ENCODE measurements around the gene CGN. TPM values are rescaled to one million over a fixed set of nuclear protein-coding genes. Genes with fewer than 3 reads are reported as not detected.

CGN gene
- total and polyA plus RNA-seq, 2 donors (not counting 1 experiment from before 2014, with no cell fraction given) = 0.22 to 0.81 TPM

GRCh38 chr1:151504759-151505158 is 6.4 kb upstream of the CGN start:
- POLR2A ChIA-PET = no interaction called here
- Mint-ChIP-seq H3K4me1 (no peaks in the 10 kb centered on the region), H3K27me3 (no peaks in the 10 kb centered on the region), H3K4me3 (no peak overlapping the region), H3K27ac (no peak overlapping the region), H3K9me3 (ENCODE audit: insufficient read depth) (no peaks in the 10 kb centered on the region)
- DNase-seq (no peak), ATAC-seq (ENCODE audit: low read depth) (no peak)
- H3K4me2 ChIP-seq (replicated peaks; ENCODE audit: low read depth, low read length, poor library complexity, severe bottlenecking) = no peak overlapping the region
- H3K27ac ChIP-seq (ENCODE audit: low read length in 2 of 2) = no peak overlapping the region
- H3K36me3 ChIP-seq (replicated peaks in 1 of 2; ENCODE audit: control extremely low read depth in 1 of 2, control insufficient read depth in 1 of 2, extremely low read depth in 1 of 2, insufficient read depth in 2 of 2, low read length in 1 of 2) = no peaks in the 10 kb centered on the region
- H3K79me2 ChIP-seq (ENCODE audit: control insufficient read depth, insufficient read depth, low read length) = no peaks in the 10 kb centered on the region
- no peak for TF ChIP-seq CTCF (IDR thresholded peaks at IDR 0.05)
- TF ChIP-seq EZH2 (IDR thresholded peaks at IDR 0.05; ENCODE audit: borderline replicate concordance, insufficient read depth, low read depth, low read length, poor library complexity, severe bottlenecking) = no peak
- CTCF ChIA-PET = interaction anchor here (0.9 kb wide), 1 partner anchor 60 kb away, joined by 4 read pairs; no protein-coding TSS in a partner anchor
- H3K9ac ChIP-seq (ENCODE audit: low read length) = no peak overlapping the region
- H3K9me3 ChIP-seq (ENCODE audit: control extremely low read depth in 1 of 3, control insufficient read depth in 2 of 3, insufficient read depth in 1 of 3, low read length in 2 of 3) = no peaks in the 10 kb centered on the region
- intact Hi-C loops (cut with micrococcal nuclease) = no loop called here
- no peak overlapping the region for H3K4me3 ChIP-seq (ENCODE audit: control extremely low read depth in 1 of 5, extremely low read depth in 1 of 5, insufficient read depth in 1 of 5, low read depth in 2 of 5, low read length in 4 of 5)
- no peaks in the 10 kb centered on the region for H3K27me3 ChIP-seq (replicated peaks in 1 of 4; ENCODE audit: control extremely low read depth in 1 of 4, control insufficient read depth in 3 of 4, insufficient read depth in 4 of 4, low read length in 3 of 4)
- WGBS (ENCODE audit: insufficient coverage) = no CpG with 5 or more reads among the region's 4 CpGs
- H4K20me1 ChIP-seq (ENCODE audit: control insufficient read depth, insufficient read depth, low read length, poor library complexity, severe bottlenecking) = no peaks in the 10 kb centered on the region
- no peaks in the 10 kb centered on the region for H3K4me1 ChIP-seq (ENCODE audit: control insufficient read depth in 2 of 2, insufficient read depth in 2 of 2, low read length in 2 of 2)
- H2AFZ ChIP-seq (ENCODE audit: insufficient read depth, low read depth, low read length, poor library complexity, severe bottlenecking) = no peak overlapping the region

- 97% methylated on average over 4 of the region's 6 CpGs for WGBS (ENCODE audit: insufficient coverage)
- POLR2A ChIA-PET = no interaction called here
- Histone ChIP-seq H3K9ac (ENCODE audit: low read length) (no peak overlapping the region), H3K79me2 (ENCODE audit: control insufficient read depth, insufficient read depth, low read length) (no peaks in the 10 kb centered on the region), H2AFZ (ENCODE audit: insufficient read depth, low read depth, low read length, poor library complexity, severe bottlenecking) (no peak overlapping the region), H3K27ac (ENCODE audit: low read length in 2 of 2) (no peak overlapping the region), H3K4me1 (ENCODE audit: control insufficient read depth in 2 of 2, insufficient read depth in 2 of 2, low read length in 2 of 2) (peaks cover 16 to 23% of the 10 kb centered on the region in 2 donors), H3K9me3 (ENCODE audit: control extremely low read depth in 1 of 3, control insufficient read depth in 2 of 3, insufficient read depth in 1 of 3, low read length in 2 of 3) (no peaks in the 10 kb centered on the region), H3K4me3 (ENCODE audit: control extremely low read depth in 1 of 5, extremely low read depth in 1 of 5, insufficient read depth in 1 of 5, low read depth in 2 of 5, low read length in 4 of 5) (no peak overlapping the region), H3K36me3 (replicated peaks in 1 of 2; ENCODE audit: control extremely low read depth in 1 of 2, control insufficient read depth in 1 of 2, extremely low read depth in 1 of 2, insufficient read depth in 2 of 2, low read length in 1 of 2) (no peaks in the 10 kb centered on the region), H3K4me2 (replicated peaks; ENCODE audit: low read depth, low read length, poor library complexity, severe bottlenecking) (no peak overlapping the region), H4K20me1 (ENCODE audit: control insufficient read depth, insufficient read depth, low read length, poor library complexity, severe bottlenecking) (no peaks in the 10 kb centered on the region), H3K27me3 (replicated peaks in 1 of 4; ENCODE audit: control extremely low read depth in 1 of 4, control insufficient read depth in 3 of 4, insufficient read depth in 4 of 4, low read length in 3 of 4) (peaks cover 0 to 12% (median 2%) of the 10 kb centered on the region in 4 experiments)
- CTCF ChIA-PET = no interaction called here
- TF ChIP-seq CTCF (IDR thresholded peaks at IDR 0.05) (no peak), EZH2 (IDR thresholded peaks at IDR 0.05; ENCODE audit: borderline replicate concordance, insufficient read depth, low read depth, low read length, poor library complexity, severe bottlenecking) (no peak)
- DNase-seq (no peak), ATAC-seq (ENCODE audit: low read depth) (no peak)
- Mint-ChIP-seq H3K27ac (no peak overlapping the region), H3K27me3 (no peaks in the 10 kb centered on the region), H3K4me3 (no peak overlapping the region), H3K9me3 (ENCODE audit: insufficient read depth) (no peaks in the 10 kb centered on the region), H3K4me1 (peaks cover 15% of the 10 kb centered on the region)
- intact Hi-C loops (cut with micrococcal nuclease) = no loop called here
Observed at GRCh38 chr1:151508833-151509232, 2.4 kb upstream of the CGN start.
